RWPE2 (cell line): ENCODE measurements around the gene RNF121.

Source experiments
- ATAC-seq: fragments of 200-7000 bp; cut with Tn5 transposase; 3 replicates; pipeline ENCODE4 v1.9.1; 2021; ENCODE audit warnings: low read depth
- DNase-seq: peaks from one replicate; pipeline ENCODE4 v3.0.0-alpha.2; 2020; ENCODE audit warnings: low spot score
- H3K27ac ChIP-seq: fragments of 450-650 bp; 2 replicates; pipeline ENCODE4 v1.5.1; 2017; ENCODE audit warnings: mild to moderate bottlenecking; ENCODE audit not compliant: poor library complexity, severe bottlenecking
- H3K27me3 ChIP-seq: fragments of 250-450 bp; sonication (Bioruptor Pico); 2 replicates; pipeline ENCODE4 v1.5.1; 2021; ENCODE audit warnings: mild to moderate bottlenecking, moderate library complexity; ENCODE audit not compliant: insufficient read depth, poor library complexity, severe bottlenecking
- H3K36me3 ChIP-seq: fragments of 250-450 bp; sonication (Bioruptor Pico); 2 replicates; pipeline ENCODE4 v1.5.1; 2020; ENCODE audit warnings: low read depth, mild to moderate bottlenecking, moderate library complexity
- H3K4me1 ChIP-seq: fragments of 250-450 bp; sonication (Bioruptor Pico); 2 replicates; pipeline ENCODE4 v1.5.1; 2021; ENCODE audit warnings: mild to moderate bottlenecking, moderate library complexity; ENCODE audit not compliant: insufficient read depth, poor library complexity, severe bottlenecking
- H3K4me3 ChIP-seq: fragments of 250-450 bp; sonication (Bioruptor Pico); 2 replicates; pipeline ENCODE4 v1.5.1; 2021; ENCODE audit warnings: mild to moderate bottlenecking, moderate library complexity; ENCODE audit not compliant: severe bottlenecking
- H3K9me3 ChIP-seq: fragments of 250-450 bp; sonication (Bioruptor Pico); 2 replicates; pipeline ENCODE4 v1.5.1; 2021; ENCODE audit warnings: mild to moderate bottlenecking, moderate library complexity; ENCODE audit not compliant: severe bottlenecking
- TF ChIP-seq, protein P1 (sequence below): fragments of 450-650 bp; IDR thresholded peaks from one replicate; pipeline ENCODE4 v1.5.1; 2017; ENCODE audit warnings: mild to moderate bottlenecking, moderate library complexity; ENCODE audit not compliant: poor library complexity, severe bottlenecking

The RNF121 gene

DNA sequence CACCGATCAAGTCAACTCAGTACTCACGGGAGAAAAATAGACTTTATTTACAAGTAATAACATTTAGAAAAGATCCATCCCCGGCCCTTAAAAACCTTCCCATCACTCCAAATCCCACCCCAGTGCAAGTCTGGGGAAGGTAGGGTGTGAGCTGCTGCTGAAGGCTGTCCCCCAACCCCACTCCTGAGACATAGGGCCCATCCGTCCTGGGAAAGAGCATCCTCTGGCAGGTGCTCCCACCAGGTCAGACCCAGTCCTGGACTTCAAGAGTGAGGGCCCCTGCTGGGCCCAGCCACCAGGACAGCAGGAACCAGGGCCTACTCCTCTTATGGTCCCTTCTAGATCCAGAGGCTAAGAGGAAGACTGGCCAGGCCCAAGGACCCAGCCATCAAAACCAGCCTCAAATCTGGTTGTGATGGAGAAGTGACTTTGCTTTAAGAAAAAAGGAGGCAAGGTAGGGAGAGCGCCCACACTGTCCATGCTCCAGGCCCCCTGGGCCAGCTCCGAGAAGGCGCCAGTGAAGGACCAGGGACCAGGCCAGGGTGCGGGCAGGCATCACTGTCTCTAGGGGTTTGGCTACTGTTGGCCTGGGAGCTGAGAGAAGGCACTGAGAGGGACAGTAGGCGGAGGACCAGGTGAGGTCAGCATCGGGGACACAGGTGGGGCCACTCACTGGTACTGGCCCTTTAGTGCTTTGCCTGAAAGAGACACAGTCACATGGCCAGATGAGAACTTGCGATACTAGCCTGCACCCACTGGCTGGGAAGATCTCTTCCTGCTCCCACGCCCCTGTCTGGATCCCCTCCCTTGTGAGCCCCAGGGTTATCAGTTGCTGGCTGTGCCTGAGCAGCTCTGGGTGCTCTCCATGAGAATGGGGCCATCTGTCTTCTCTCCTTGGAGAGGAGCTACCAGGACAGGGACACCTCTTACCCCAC lies 74.3 kb downstream of the RNF121 start:
- H3K4me3 ChIP-seq = no peak overlapping the region
- no peaks in the 10 kb centered on the region for H3K27me3 ChIP-seq
- no peaks in the 10 kb centered on the region for H3K4me1 ChIP-seq
- no peak for DNase-seq
- no peak overlapping the region for H3K27ac ChIP-seq
- TF ChIP-seq, protein P1, sequence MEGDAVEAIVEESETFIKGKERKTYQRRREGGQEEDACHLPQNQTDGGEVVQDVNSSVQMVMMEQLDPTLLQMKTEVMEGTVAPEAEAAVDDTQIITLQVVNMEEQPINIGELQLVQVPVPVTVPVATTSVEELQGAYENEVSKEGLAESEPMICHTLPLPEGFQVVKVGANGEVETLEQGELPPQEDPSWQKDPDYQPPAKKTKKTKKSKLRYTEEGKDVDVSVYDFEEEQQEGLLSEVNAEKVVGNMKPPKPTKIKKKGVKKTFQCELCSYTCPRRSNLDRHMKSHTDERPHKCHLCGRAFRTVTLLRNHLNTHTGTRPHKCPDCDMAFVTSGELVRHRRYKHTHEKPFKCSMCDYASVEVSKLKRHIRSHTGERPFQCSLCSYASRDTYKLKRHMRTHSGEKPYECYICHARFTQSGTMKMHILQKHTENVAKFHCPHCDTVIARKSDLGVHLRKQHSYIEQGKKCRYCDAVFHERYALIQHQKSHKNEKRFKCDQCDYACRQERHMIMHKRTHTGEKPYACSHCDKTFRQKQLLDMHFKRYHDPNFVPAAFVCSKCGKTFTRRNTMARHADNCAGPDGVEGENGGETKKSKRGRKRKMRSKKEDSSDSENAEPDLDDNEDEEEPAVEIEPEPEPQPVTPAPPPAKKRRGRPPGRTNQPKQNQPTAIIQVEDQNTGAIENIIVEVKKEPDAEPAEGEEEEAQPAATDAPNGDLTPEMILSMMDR = no peak
- peaks cover 61% of the 10 kb centered on the region for H3K36me3 ChIP-seq
- ATAC-seq = no peak
- H3K9me3 ChIP-seq = no peaks in the 10 kb centered on the region

DNA sequence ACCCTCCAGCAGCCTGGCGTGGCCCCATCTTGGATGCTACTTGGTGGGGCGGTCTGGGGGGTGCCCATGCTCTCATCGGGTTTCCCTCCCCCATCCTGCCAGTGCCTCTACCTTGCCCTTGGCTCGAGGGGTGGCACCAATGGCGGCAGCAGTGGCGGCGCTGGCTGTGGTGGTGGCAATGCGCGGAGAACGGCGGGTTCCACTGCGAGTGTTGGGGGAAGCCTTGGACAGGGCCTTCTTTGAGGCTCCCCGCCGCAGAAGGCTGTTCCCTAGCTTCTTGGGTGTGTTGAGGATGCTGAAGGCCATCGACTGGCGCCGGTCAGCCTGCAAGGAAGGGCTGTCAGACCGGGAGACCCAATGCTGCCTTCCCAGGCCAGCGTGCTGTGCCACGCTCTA lies 74.9 kb downstream of the RNF121 start:
- TF ChIP-seq, protein P1 = no peak
- DNase-seq (no peak), ATAC-seq (no peak)
- H3K9me3 ChIP-seq = no peaks in the 10 kb centered on the region
- no peak overlapping the region for H3K4me3 ChIP-seq
- no peaks in the 10 kb centered on the region for H3K27me3 ChIP-seq
- H3K36me3 ChIP-seq = peaks cover 67% of the 10 kb centered on the region
- no peaks in the 10 kb centered on the region for H3K4me1 ChIP-seq
- no peak overlapping the region for H3K27ac ChIP-seq

DNA sequence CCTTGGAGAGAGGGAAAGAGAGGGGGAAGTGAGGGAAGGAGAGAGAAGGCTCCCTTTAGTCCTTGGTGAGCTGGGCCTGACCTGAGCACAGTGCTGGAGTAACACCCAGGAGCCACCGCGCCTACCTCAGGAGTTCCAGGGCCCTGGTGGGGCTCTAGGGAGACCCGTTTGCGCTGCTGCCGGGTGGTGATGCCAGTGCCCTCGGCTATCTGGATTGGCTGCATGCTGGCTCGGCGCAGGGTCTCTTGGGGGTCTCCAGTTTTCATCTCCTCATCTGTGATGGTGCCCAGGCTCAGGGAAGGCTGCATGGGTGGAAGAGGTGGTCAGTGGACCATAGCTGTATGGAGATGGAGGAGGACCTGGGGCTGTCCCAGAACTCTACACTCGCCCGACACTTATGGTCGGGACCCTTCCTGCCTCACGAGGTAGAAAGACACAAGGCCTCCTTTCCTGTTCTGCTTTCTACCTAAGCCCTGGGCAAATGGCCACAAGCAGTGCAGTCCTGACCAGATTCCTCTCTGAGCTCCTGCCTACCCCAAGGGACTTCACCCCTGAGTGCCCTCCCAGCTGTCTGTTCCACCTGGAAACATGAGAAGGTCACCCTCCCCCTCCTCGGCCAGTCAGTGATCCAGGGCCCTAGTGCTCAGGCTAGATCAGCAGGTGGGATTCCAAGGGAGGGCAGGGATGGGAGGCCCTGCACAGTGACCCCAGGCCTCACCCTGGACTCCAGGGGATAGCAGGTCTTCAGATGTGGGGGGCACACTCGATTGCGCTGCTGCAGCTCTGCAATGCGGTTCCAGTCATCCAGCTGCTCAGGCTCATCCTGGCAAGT lies 75.9 kb downstream of the RNF121 start:
- no peak overlapping the region for H3K4me3 ChIP-seq
- no peaks in the 10 kb centered on the region for H3K27me3 ChIP-seq
- no peaks in the 10 kb centered on the region for H3K4me1 ChIP-seq
- peaks cover 73% of the 10 kb centered on the region for H3K36me3 ChIP-seq
- TF ChIP-seq, protein P1 = no peak
- DNase-seq = no peak
- no peaks in the 10 kb centered on the region for H3K9me3 ChIP-seq
- H3K27ac ChIP-seq = no peak overlapping the region
- no peak for ATAC-seq

DNA sequence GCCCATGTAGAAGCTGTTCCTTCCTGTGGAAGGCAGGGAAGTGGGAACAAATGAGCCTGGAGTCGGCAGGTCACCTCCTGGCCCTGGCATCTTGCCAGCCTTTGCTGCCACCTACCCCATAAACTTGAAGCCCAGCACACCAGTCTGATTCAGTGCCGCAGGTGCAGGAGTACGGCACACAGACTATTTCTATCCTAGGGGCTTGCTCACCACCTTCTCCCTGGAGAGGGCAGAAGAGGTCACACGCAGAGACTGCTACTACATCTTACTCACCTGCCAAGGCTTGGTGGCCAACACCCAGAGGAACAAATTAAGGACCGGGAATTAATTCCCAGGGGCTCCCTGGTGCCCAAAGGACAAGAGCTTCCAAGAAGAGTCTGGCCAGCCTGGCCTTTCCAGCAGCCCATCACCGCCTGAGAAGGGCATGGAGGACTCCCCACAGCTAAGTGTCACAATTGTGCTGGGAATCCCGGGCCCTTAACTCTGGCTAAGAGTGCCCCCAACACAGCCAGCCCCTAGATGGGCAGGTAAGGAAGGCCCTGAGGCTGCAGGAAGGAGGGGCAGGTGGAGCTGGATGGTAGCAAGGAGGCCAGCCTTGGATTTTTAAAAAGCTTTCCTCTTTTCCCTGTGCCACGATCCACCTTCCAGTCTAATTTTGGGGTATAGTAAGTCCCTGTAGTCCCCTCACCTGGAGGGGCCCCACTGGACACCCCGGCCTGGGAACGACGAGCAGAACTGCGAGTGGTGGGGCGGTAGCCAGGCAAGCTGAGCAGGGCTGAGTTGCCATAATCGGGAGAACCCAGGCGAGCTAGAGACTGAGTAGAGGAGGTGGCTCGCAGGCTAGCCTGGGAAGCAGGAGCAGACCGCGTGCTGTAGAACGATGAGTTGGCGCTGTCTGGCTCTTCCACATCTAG lies 76.8 kb downstream of the RNF121 start:
- ATAC-seq = no peak
- Histone ChIP-seq H3K27me3 (no peaks in the 10 kb centered on the region), H3K4me3 (no peak overlapping the region), H3K9me3 (no peaks in the 10 kb centered on the region), H3K36me3 (peaks cover 79% of the 10 kb centered on the region), H3K27ac (no peak overlapping the region), H3K4me1 (no peaks in the 10 kb centered on the region)
- TF ChIP-seq, protein P1 = no peak
- no peak for DNase-seq
